Endothelial cell of umbilical vein (primary cell): ENCODE measurements around the gene SH3BP2. TPM values are rescaled to one million over a fixed set of nuclear protein-coding genes. Genes with fewer than 3 reads are reported as not detected.

Experiments used
- BruUV-seq: library from RNA; stranded (reverse); fragments of 400-500 nt; replicated peaks from 2 replicates; lab custom pipeline; 2021; lab: Mats Ljungman, UMichigan
- CTCF ChIA-PET: fragments of 300-600, 350-600 bp; sonication (Branson Sonifier 250); formaldehyde crosslinking; loops from one replicate; lab custom pipeline; 2021; ENCODE audit warnings: antibody characterized with exemption, inconsistent platforms; lab: Charles Lee
- POLR2A ChIA-PET: fragments of 300-600, 350-600 bp; sonication (Branson Sonifier 250); formaldehyde crosslinking; loops from one replicate; lab custom pipeline; 2021; ENCODE audit warnings: antibody characterized with exemption, inconsistent platforms; lab: Charles Lee
- DNase-seq: peaks from one replicate; pipeline ENCODE4 v3.0.0-alpha.2; 2011; ENCODE audit warnings: low read depth, low spot score
- FAIRE-seq: peaks from 2 replicates; lab custom pipeline; 2011; peaks lifted over from hg19 to GRCh38; lab: Jason Lieb, UNC
- H2AFZ ChIP-seq: 2 replicates; pipeline ENCODE4 v1.6.0; 2012; ENCODE audit warnings: low read depth, low read length, control low read depth, inconsistent platforms
- H3K27ac ChIP-seq: 2 replicates; pipeline ENCODE4 v1.5.1; 2011; ENCODE audit warnings: low read depth, mild to moderate bottlenecking, control low read depth, low read length, moderate library complexity; ENCODE audit not compliant: insufficient read depth
- H3K27me3 ChIP-seq, 2 experiments: 2 replicates each; pipeline versions ENCODE4 v1.6.0 to v1.6.1; 2011; ENCODE audit warnings: low read length in 2 of 2, mixed read lengths in 1 of 2; ENCODE audit not compliant: control insufficient read depth in 2 of 2, insufficient read depth in 2 of 2
- H3K36me3 ChIP-seq, 2 experiments: 2 replicates in 1 of 2; 3 replicates in 1 of 2; pipeline ENCODE4 v1.5.1; 2011; ENCODE audit warnings: low read length in 2 of 2, mild to moderate bottlenecking in 1 of 2, moderate library complexity in 1 of 2; ENCODE audit not compliant: control insufficient read depth in 2 of 2, insufficient read depth in 2 of 2; ENCODE audit errors: extremely low read depth in 1 of 2
- H3K4me1 ChIP-seq: 3 replicates; pipeline ENCODE4 v1.5.1; 2011; ENCODE audit warnings: mild to moderate bottlenecking, low read length; ENCODE audit not compliant: control insufficient read depth, insufficient read depth; ENCODE audit errors: extremely low read depth
- H3K4me2 ChIP-seq: 2 replicates; pipeline ENCODE4 v1.6.1; 2011; ENCODE audit warnings: low read length, control low read depth, mixed read lengths; ENCODE audit not compliant: insufficient read depth
- H3K4me3 ChIP-seq, 3 experiments: fragments of 200-600 bp in 1 of 3; sonication (generic), shearing (Covaris generic) in 1 of 3; replicated peaks in 1 of 3; 2 replicates each; pipeline ENCODE4 v1.5.1; 2011 to 2016; ENCODE audit warnings: control low read depth in 3 of 3, low read length in 3 of 3, mild to moderate bottlenecking in 2 of 3, inconsistent platforms in 1 of 3, low read depth in 1 of 3, moderate library complexity in 1 of 3; ENCODE audit not compliant: insufficient read depth in 1 of 3
- H3K79me2 ChIP-seq: 2 replicates; pipeline ENCODE4 v1.6.0; 2012; ENCODE audit warnings: low read length, inconsistent platforms; ENCODE audit not compliant: control insufficient read depth, insufficient read depth
- H3K9ac ChIP-seq: replicated peaks from 2 replicates; pipeline ENCODE3; 2011; ENCODE audit warnings: low read length, control low read depth; ENCODE audit not compliant: insufficient read depth; ENCODE audit errors: extremely low read depth
- H3K9me1 ChIP-seq: replicated peaks from 3 replicates; pipeline ENCODE4 v1.6.0; 2011; ENCODE audit warnings: mild to moderate bottlenecking, low read length; ENCODE audit not compliant: control insufficient read depth, insufficient read depth; ENCODE audit errors: extremely low read depth
- H3K9me3 ChIP-seq: replicated peaks from 2 replicates; pipeline ENCODE4 v1.5.1; 2012; ENCODE audit warnings: low read length, inconsistent platforms; ENCODE audit not compliant: control insufficient read depth, insufficient read depth
- H4K20me1 ChIP-seq: replicated peaks from 2 replicates; pipeline ENCODE3; 2011; ENCODE audit warnings: mild to moderate bottlenecking, low read length; ENCODE audit not compliant: control insufficient read depth, insufficient read depth; ENCODE audit errors: extremely low read depth
- CTCF ChIP-seq, 2 donors: IDR thresholded peaks; 1 replicate in 1 of 2; 2 replicates in 1 of 2; pipeline ENCODE4 v1.5.1; 2011; ENCODE audit warnings: low read length in 2 of 2, mild to moderate bottlenecking in 2 of 2, moderate library complexity in 2 of 2, control low read depth in 1 of 2, inconsistent platforms in 1 of 2, low read depth in 1 of 2; ENCODE audit not compliant: insufficient read depth in 1 of 2; ENCODE audit errors: extremely low read depth in 1 of 2
- EZH2 ChIP-seq: IDR thresholded peaks from 2 replicates; pipeline ENCODE4 v1.6.1; 2012; ENCODE audit warnings: borderline replicate concordance, low read depth, mild to moderate bottlenecking, moderate library complexity, low read length, inconsistent platforms; ENCODE audit not compliant: severe bottlenecking
- FOS ChIP-seq: IDR thresholded peaks from 2 replicates; pipeline ENCODE4 v1.6.1; 2011; ENCODE audit warnings: mild to moderate bottlenecking, low read length, moderate library complexity, borderline replicate concordance; ENCODE audit not compliant: insufficient read depth
- GATA2 ChIP-seq: IDR thresholded peaks from 2 replicates; pipeline ENCODE4 v1.7.0; 2011; ENCODE audit warnings: low read depth, mild to moderate bottlenecking, moderate library complexity, mixed read lengths, low read length; ENCODE audit not compliant: insufficient read length, insufficient read depth
- JUN ChIP-seq: IDR thresholded peaks from 2 replicates; pipeline ENCODE4 v1.6.1; 2011; ENCODE audit warnings: borderline replicate concordance, low read depth; ENCODE audit not compliant: insufficient read length, insufficient read depth
- MAX ChIP-seq: IDR thresholded peaks from 2 replicates; pipeline ENCODE4 v1.6.1; 2011; ENCODE audit not compliant: insufficient read depth, insufficient read length
- MYC ChIP-seq: IDR thresholded peaks from one replicate; pipeline ENCODE4 v1.6.1; 2011; ENCODE audit warnings: mild to moderate bottlenecking, low read depth, low read length
- POLR2A ChIP-seq: IDR thresholded peaks from 2 replicates; pipeline ENCODE4 v1.6.1; 2012; ENCODE audit warnings: low read depth, mild to moderate bottlenecking, control low read depth, low read length
- POLR2AphosphoS5 ChIP-seq: IDR thresholded peaks from 2 replicates; pipeline ENCODE4 v1.6.1; 2012; ENCODE audit warnings: low read depth, mild to moderate bottlenecking, control low read depth, low read length, moderate library complexity; ENCODE audit not compliant: insufficient read depth
- dilution Hi-C: fragments of 300-500 bp; cut with MboI; formaldehyde crosslinking; loops from one replicate; pipeline ENCODE4 v1.15.0; 2019; ENCODE audit warnings: low sequenced_read_pairs; ENCODE audit not compliant: extremely low pct_ligation_motif_present
- intact Hi-C: fragments of 100-400 bp; cut with micrococcal nuclease; formaldehyde crosslinking; loops from one replicate; pipeline ENCODE4 v1.10.0; 2022
- polyA plus RNA-seq, 4 experiments: library from polyadenylated mRNA; depleted of rRNA in 3 of 4; stranded (reverse) in 3 of 4; unstranded in 1 of 4; fragments of >200 nt; gene quantifications; 2 replicates each; pipeline versions ENCODE4 v1.2.1 to v1.2.3, GENCODE V29; 2011 to 2012; ENCODE audit warnings: missing spikeins in 1 of 4
- total RNA-seq: library from RNA; stranded (reverse); gene quantifications from 2 replicates; pipeline ENCODE4 v1.2.3, GENCODE V29; 2021

Gene SH3BP2
- total and polyA plus RNA-seq, 2 donors (not counting 3 experiments of a cell fraction or from before 2014, with no cell fraction given) = 69.2 to 73.9 TPM

- H3K4me2 ChIP-seq = no peak overlapping the region
- peaks cover 0 to 1% of the 10 kb centered on the region in 2 experiments for H3K27me3 ChIP-seq
- BruUV-seq = no TSS peak
- intact Hi-C loops (no loop called here), dilution Hi-C loops (no loop called here)
- H3K9me3 ChIP-seq = no peaks in the 10 kb centered on the region
- peaks cover 5% of the 10 kb centered on the region for H3K4me1 ChIP-seq
- no peaks in the 10 kb centered on the region for H3K36me3 ChIP-seq
- FAIRE-seq (no peak), DNase-seq (no peak)
- no peak overlapping the region for H3K9ac ChIP-seq
- CTCF ChIA-PET = interaction anchor here (1.2 kb wide), 1 partner anchor 16 kb away, joined by 4 read pairs; no protein-coding TSS in a partner anchor
- no peak overlapping the region for H2AFZ ChIP-seq
- POLR2A ChIA-PET = no interaction called here
- no peaks in the 10 kb centered on the region for H3K9me1 ChIP-seq
- no peaks in the 10 kb centered on the region for H4K20me1 ChIP-seq
- TF ChIP-seq JUN (no peak), MAX (no peak), FOS (no peak), POLR2A (no peak), GATA2 (no peak)
- H3K4me3 ChIP-seq = no peak overlapping the region
- no peak overlapping the region for H3K27ac ChIP-seq
- H3K79me2 ChIP-seq = no peaks in the 10 kb centered on the region
These were observed 25.2 kb upstream of the SH3BP2 start for GRCh38 chr4:2767705-2768074.

- no peak overlapping the region for H3K27ac ChIP-seq
- BruUV-seq = no TSS peak
- dilution Hi-C loops = no loop called here
These were observed 24.8 kb upstream of the SH3BP2 start for GRCh38 chr4:2768124-2768523.

More at GRCh38 chr4:2768124-2768523, 24.8 kb upstream of the SH3BP2 start:
- Histone ChIP-seq H3K4me1 (peaks cover 5% of the 10 kb centered on the region), H3K79me2 (no peaks in the 10 kb centered on the region), H3K9me1 (no peaks in the 10 kb centered on the region), H3K9me3 (no peaks in the 10 kb centered on the region), H2AFZ (no peak overlapping the region), H4K20me1 (no peaks in the 10 kb centered on the region), H3K4me3 (no peak overlapping the region), H3K27me3 (peaks cover 0 to 1% of the 10 kb centered on the region in 2 experiments), H3K9ac (no peak overlapping the region), H3K4me2 (no peak overlapping the region), H3K36me3 (no peaks in the 10 kb centered on the region)
- CTCF ChIA-PET = interaction anchor here (1.2 kb wide), 1 partner anchor 16 kb away, joined by 4 read pairs; no protein-coding TSS in a partner anchor
- POLR2A ChIA-PET = no interaction called here
- TF ChIP-seq GATA2 = no peak
- no peak for TF ChIP-seq CTCF (IDR thresholded peaks at IDR 0.05; ENCODE audit: extremely low read depth in 1 of 2, insufficient read depth in 1 of 2, low read depth in 1 of 2, low read length in 2 of 2)
- TF ChIP-seq EZH2 = no peak
- TF ChIP-seq FOS = no peak
- no peak for TF ChIP-seq MAX
- TF ChIP-seq JUN = no peak
- TF ChIP-seq MYC = no peak
- no peak for TF ChIP-seq POLR2AphosphoS5
- DNase-seq = no peak
- intact Hi-C loops = no loop called here
- no peak for FAIRE-seq
